ENCODE measurements around the gene GGT6.

GGT6 gene

DNA sequence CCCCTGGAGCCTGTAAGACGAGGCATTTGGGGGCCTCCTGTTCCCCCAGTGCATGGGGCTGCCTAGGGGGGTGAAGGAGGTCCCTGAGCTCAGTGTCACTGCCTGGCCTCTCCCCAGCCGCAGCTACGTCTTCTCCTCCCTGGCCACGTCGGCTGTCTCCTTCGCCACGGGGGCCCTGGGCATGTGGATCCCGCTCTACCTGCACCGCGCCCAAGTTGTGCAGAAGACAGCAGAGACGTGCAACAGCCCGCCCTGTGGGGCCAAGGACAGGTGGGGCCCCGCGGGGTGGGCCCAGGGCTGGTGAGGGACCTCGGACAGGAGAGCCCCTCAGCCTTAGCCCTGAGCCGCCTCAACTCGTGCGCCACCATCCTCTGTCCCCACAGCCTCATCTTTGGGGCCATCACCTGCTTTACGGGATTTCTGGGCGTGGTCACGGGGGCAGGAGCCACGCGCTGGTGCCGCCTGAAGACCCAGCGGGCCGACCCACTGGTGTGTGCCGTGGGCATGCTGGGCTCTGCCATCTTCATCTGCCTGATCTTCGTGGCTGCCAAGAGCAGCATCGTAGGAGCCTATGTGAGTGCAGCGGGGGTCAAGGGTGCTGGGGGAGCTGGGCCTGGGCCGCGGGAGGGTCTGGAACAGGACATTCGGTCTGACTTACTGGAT lies 27.4 kb downstream of the GGT6 start:
- in situ Hi-C loops (cut with HindIII; ENCODE audit: low sequenced_read_pairs) = no loop called here
- H3K4me3 ChIP-seq (ENCODE audit: low read depth, low read length) = no peak overlapping the region
- no peak for DNase-seq (ENCODE audit: low read depth)
- TF ChIP-seq CTCF (IDR thresholded peaks at IDR 0.05; ENCODE audit: low read depth, low read length, missing control alignments) = no peak

- TF ChIP-seq CTCF (IDR thresholded peaks at IDR 0.05; ENCODE audit: low read depth, low read length, missing control alignments) = no peak
- in situ Hi-C loops (cut with HindIII; ENCODE audit: low sequenced_read_pairs) = no loop called here
- no peak for DNase-seq (ENCODE audit: low read depth)
- no peak overlapping the region for H3K4me3 ChIP-seq (ENCODE audit: low read depth, low read length)
These were observed 28.2 kb downstream of the GGT6 start for GRCh38 chr17:4531988-4532736.

- DNase-seq (ENCODE audit: low read depth) = no peak
- in situ Hi-C loops (cut with HindIII; ENCODE audit: low sequenced_read_pairs) = no loop called here
- H3K4me3 ChIP-seq (ENCODE audit: low read depth, low read length) = no peak overlapping the region
- TF ChIP-seq CTCF (IDR thresholded peaks at IDR 0.05; ENCODE audit: low read depth, low read length, missing control alignments) = no peak
These were observed 29.3 kb downstream of the GGT6 start for GRCh38 chr17:4530799-4531730.

DNA sequence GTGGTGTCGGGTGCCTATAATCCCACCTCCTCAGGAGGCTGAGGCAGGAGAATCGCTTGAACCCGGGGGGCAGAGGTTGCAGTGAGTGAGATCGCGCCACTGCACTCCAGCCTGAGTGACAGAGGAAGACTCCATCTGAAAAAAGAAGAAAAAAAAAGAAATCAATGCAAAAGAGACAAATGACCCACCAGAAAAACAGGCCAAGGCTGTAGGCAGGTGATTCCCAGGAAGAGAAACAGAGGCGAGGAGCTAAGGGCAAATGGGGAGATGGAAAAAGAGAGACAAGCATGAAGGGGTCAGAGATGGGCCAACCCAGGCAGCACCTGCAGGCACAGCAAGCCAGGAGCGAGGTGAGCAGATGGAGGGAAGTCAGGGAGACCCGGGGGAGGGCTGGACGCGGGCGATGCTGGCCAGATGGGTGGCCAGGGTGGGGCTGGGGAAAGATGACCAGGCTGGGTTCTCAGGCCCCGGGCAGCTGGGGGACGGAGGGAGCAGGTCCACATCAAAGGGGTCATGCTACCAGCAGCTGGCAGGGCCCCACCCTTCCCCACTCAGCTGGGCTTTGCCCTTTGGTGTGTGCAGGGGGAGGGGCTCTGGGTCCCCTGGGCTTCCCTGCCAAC lies 30.7 kb downstream of the GGT6 start:
- no peak overlapping the region for H3K4me3 ChIP-seq (ENCODE audit: low read depth, low read length)
- no peak for TF ChIP-seq CTCF (IDR thresholded peaks at IDR 0.05; ENCODE audit: low read depth, low read length, missing control alignments)
- no peak for DNase-seq (ENCODE audit: low read depth)
- in situ Hi-C loops (cut with HindIII; ENCODE audit: low sequenced_read_pairs) = no loop called here

- no peak for DNase-seq (ENCODE audit: low read depth)
- in situ Hi-C loops (cut with HindIII; ENCODE audit: low sequenced_read_pairs) = no loop called here
- no peak overlapping the region for H3K4me3 ChIP-seq (ENCODE audit: low read depth, low read length)
- TF ChIP-seq CTCF (IDR thresholded peaks at IDR 0.05; ENCODE audit: low read depth, low read length, missing control alignments) = no peak
These were observed 32.7 kb downstream of the GGT6 start for GRCh38 chr17:4527566-4528125.

GRCh38 chr17:4527134-4527533 lies 33.2 kb downstream of the GGT6 start:
- TF ChIP-seq CTCF (IDR thresholded peaks at IDR 0.05; ENCODE audit: low read depth, low read length, missing control alignments) = no peak

More at GRCh38 chr17:4527134-4527533, 33.2 kb downstream of the GGT6 start:
- in situ Hi-C loops (cut with HindIII; ENCODE audit: low sequenced_read_pairs) = no loop called here
- no peak overlapping the region for H3K4me3 ChIP-seq (ENCODE audit: low read depth, low read length)
- no peak for DNase-seq (ENCODE audit: low read depth)
